ENCODE data around the gene CCDC174. TPM values are rescaled to one million over a fixed set of nuclear protein-coding genes. Genes with fewer than 3 reads are reported as not detected.

The CCDC174 gene
- polyA plus RNA-seq, 1 experiment, result 13.9 TPM

- DNase-seq (ENCODE audit: low read depth, low spot score), result no peak
- Histone ChIP-seq H3K27me3 (ENCODE audit: control insufficient read depth, insufficient read depth, low read length) (no peaks in the 10 kb centered on the region), H3K4me3 (ENCODE audit: low read depth, low read length) (no peak overlapping the region), H3K9me3 (ENCODE audit: control insufficient read depth, insufficient read depth, low read length) (no peaks in the 10 kb centered on the region), H3K27ac (ENCODE audit: low read depth, low read length) (no peak overlapping the region)
- CTCF ChIA-PET, result interaction anchor here (1.1 to 2.2 kb wide), 3 partner anchors 17 to 230 kb away, joined by 3 to 4 read pairs (median 3); no protein-coding TSS in a partner anchor
- no peak for TF ChIP-seq CTCF (IDR thresholded peaks at IDR 0.05; ENCODE audit: low read depth, low read length)
- POLR2A ChIA-PET, result no interaction called here
These were observed 39.7 kb downstream of the CCDC174 start for GRCh38 chr3:14691239-14691638.

- TF ChIP-seq CTCF (IDR thresholded peaks at IDR 0.05; ENCODE audit: low read depth, low read length), result no peak
- Histone ChIP-seq H3K9me3 (ENCODE audit: control insufficient read depth, insufficient read depth, low read length) (no peaks in the 10 kb centered on the region), H3K27ac (ENCODE audit: low read depth, low read length) (no peak overlapping the region), H3K4me3 (ENCODE audit: low read depth, low read length) (no peak overlapping the region), H3K27me3 (ENCODE audit: control insufficient read depth, insufficient read depth, low read length) (no peaks in the 10 kb centered on the region)
- DNase-seq (ENCODE audit: low read depth, low spot score), result no peak
- POLR2A ChIA-PET, result no interaction called here
- CTCF ChIA-PET, result interaction anchor here (0.5 to 2.2 kb wide), 3 partner anchors 18 to 180 kb away, joined by 3 to 4 read pairs (median 3); no protein-coding TSS in a partner anchor
These were observed 40.2 kb downstream of the CCDC174 start for GRCh38 chr3:14691719-14692118.

- H3K4me3 ChIP-seq (ENCODE audit: low read depth, low read length), result no peak overlapping the region
- CTCF ChIA-PET, result interaction anchor here (0.6 kb wide), 1 partner anchor 10 kb away, joined by 4 read pairs; no protein-coding TSS in a partner anchor
- POLR2A ChIA-PET, result no interaction called here
- no peak for TF ChIP-seq CTCF (IDR thresholded peaks at IDR 0.05; ENCODE audit: low read depth, low read length)
- H3K9me3 ChIP-seq (ENCODE audit: control insufficient read depth, insufficient read depth, low read length), result no peaks in the 10 kb centered on the region
- H3K27me3 ChIP-seq (ENCODE audit: control insufficient read depth, insufficient read depth, low read length), result peaks cover 3% of the 10 kb centered on the region
- no peak overlapping the region for H3K27ac ChIP-seq (ENCODE audit: low read depth, low read length)
- DNase-seq (ENCODE audit: low read depth, low spot score), result no peak
These were observed 47.2 kb downstream of the CCDC174 start for GRCh38 chr3:14698601-14699244.

GRCh38 chr3:14699643-14700042 is 48.1 kb downstream of the CCDC174 start:
- Histone ChIP-seq H3K9me3 (ENCODE audit: control insufficient read depth, insufficient read depth, low read length) (no peaks in the 10 kb centered on the region), H3K27me3 (ENCODE audit: control insufficient read depth, insufficient read depth, low read length) (peaks cover 3% of the 10 kb centered on the region), H3K27ac (ENCODE audit: low read depth, low read length) (no peak overlapping the region), H3K4me3 (ENCODE audit: low read depth, low read length) (no peak overlapping the region)
- TF ChIP-seq CTCF (IDR thresholded peaks at IDR 0.05; ENCODE audit: low read depth, low read length), result no peak
- CTCF ChIA-PET, result no interaction called here
- DNase-seq (ENCODE audit: low read depth, low spot score), result no peak
- POLR2A ChIA-PET, result no interaction called here

- ChIA-PET CTCF (no interaction called here), POLR2A (no interaction called here)
- no peak overlapping the region for H3K27ac ChIP-seq (ENCODE audit: low read depth, low read length)
- peaks cover 3% of the 10 kb centered on the region for H3K27me3 ChIP-seq (ENCODE audit: control insufficient read depth, insufficient read depth, low read length)
- no peak for TF ChIP-seq CTCF (IDR thresholded peaks at IDR 0.05; ENCODE audit: low read depth, low read length)
- no peaks in the 10 kb centered on the region for H3K9me3 ChIP-seq (ENCODE audit: control insufficient read depth, insufficient read depth, low read length)
- H3K4me3 ChIP-seq (ENCODE audit: low read depth, low read length), result no peak overlapping the region
- no peak for DNase-seq (ENCODE audit: low read depth, low spot score)
These were observed 49.3 kb downstream of the CCDC174 start for GRCh38 chr3:14700891-14701290.
